ENCODE measurements around the gene CCSER1. TPM values are rescaled to one million over a fixed set of nuclear protein-coding genes. Genes with fewer than 3 reads are reported as not detected.
"Not testable (repeated sequence)": the region's sequence is repeated elsewhere in the genome, so short reads cannot be mapped to it uniquely, and the experiment has no call there.

CCSER1 gene
- total RNA-seq, 1 donor, result 0.43 TPM

DNA sequence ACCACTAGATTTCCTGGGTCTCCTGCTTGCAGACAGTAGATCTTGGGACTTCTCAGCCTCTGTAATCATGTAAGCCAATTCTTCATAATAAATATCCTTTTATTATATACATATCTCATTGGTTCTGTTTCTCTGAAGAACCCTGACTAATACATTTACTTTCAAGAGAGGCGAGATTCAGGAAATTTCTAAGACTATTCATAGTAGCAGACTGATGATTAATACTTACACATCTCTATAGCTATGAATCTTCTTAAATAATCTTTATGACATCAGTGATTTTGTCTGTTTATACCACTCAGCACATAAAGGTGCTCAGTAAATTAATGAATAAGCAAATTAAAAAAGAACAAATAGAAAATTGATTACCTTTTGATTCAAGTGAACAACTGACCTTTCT lies 1494.3 kb downstream of the CCSER1 start:
- no peak for DNase-seq (ENCODE audit: low read depth)

GRCh38 chr4:91622925-91623602 lies 1495.9 kb downstream of the CCSER1 start:
- DNase-seq (ENCODE audit: low read depth), result no peak
- no peak for TF ChIP-seq CTCF (IDR thresholded peaks at IDR 0.05; ENCODE audit: insufficient read depth, low read depth, low read length)
- H3K4me3 ChIP-seq (ENCODE audit: low read depth, low read length), result no peak overlapping the region

More for the DNA sequence above, 1494.3 kb downstream of the CCSER1 start:
- no peak overlapping the region for H3K4me3 ChIP-seq (ENCODE audit: low read depth, low read length)
- no peak for TF ChIP-seq CTCF (IDR thresholded peaks at IDR 0.05; ENCODE audit: insufficient read depth, low read depth, low read length)

GRCh38 chr4:91623603-91623967 lies 1496.4 kb downstream of the CCSER1 start:
- H3K4me3 ChIP-seq (ENCODE audit: low read depth, low read length); DNase-seq (ENCODE audit: low read depth): not testable (repeated sequence)

GRCh38 chr4:91630054-91630453 lies 1502.9 kb downstream of the CCSER1 start:
- TF ChIP-seq CTCF (IDR thresholded peaks at IDR 0.05; ENCODE audit: insufficient read depth, low read depth, low read length), result no peak
- H3K4me3 ChIP-seq (ENCODE audit: low read depth, low read length), result no peak overlapping the region
- no peak for DNase-seq (ENCODE audit: low read depth)

GRCh38 chr4:91630764-91631163 lies 1503.6 kb downstream of the CCSER1 start:
- DNase-seq (ENCODE audit: low read depth), result no peak
- no peak for TF ChIP-seq CTCF (IDR thresholded peaks at IDR 0.05; ENCODE audit: insufficient read depth, low read depth, low read length)
- no peak overlapping the region for H3K4me3 ChIP-seq (ENCODE audit: low read depth, low read length)

- DNase-seq (ENCODE audit: low read depth), result no peak
- TF ChIP-seq CTCF (IDR thresholded peaks at IDR 0.05; ENCODE audit: insufficient read depth, low read depth, low read length), result no peak
- H3K4me3 ChIP-seq (ENCODE audit: low read depth, low read length), result no peak overlapping the region
Observed at GRCh38 chr4:91631335-91631734, 1504.1 kb downstream of the CCSER1 start.

GRCh38 chr4:91636083-91636482 lies 1508.9 kb downstream of the CCSER1 start:
- DNase-seq (ENCODE audit: low read depth), result no peak
- no peak for TF ChIP-seq CTCF (IDR thresholded peaks at IDR 0.05; ENCODE audit: insufficient read depth, low read depth, low read length)

More at GRCh38 chr4:91636083-91636482, 1508.9 kb downstream of the CCSER1 start:
- H3K4me3 ChIP-seq (ENCODE audit: low read depth, low read length), result no peak overlapping the region

Small RNAs within 50 kb of the gene (small RNA-seq; reads per million reads assigned to genes)
- gene AC093729.1, result not detected
- gene TMSB4XP8, result 0.85 reads per million

Other genes with a start within 250 kb of the CCSER1 start
- gene MMRN1, start 232.5 kb upstream of the CCSER1 start, total RNA-seq, result not detected in 2 replicates

All from fibroblast of villous mesenchyme (primary cell).